Right cardiac atrium (tissue), 5 donors: Measurements from ENCODE around the gene COL6A2. TPM values are rescaled to one million over a fixed set of nuclear protein-coding genes. Genes with fewer than 3 reads are reported as not detected.
A peak's percentile ranks its signal among the peaks of the same experiment; 100 is the strongest.

ENCODE experiments used
- ATAC-seq, 2 donors: fragments of 200-7000 bp; cut with Tn5 transposase; one replicate each; pipeline versions ENCODE4 v1.8.0 to v1.9.1; 2020; ENCODE audit warnings: moderate library complexity in 2 of 2, mild to moderate bottlenecking in 1 of 2
- DNase-seq, 3 donors: peaks; one replicate each; pipeline ENCODE4 v3.0.0-alpha.2; 2020
- H3K27ac ChIP-seq: one replicate; pipeline ENCODE4 v1.5.1; 2013; ENCODE audit warnings: mild to moderate bottlenecking, low read length, control low read depth, moderate library complexity
- H3K27me3 ChIP-seq: one replicate; pipeline ENCODE4 v1.6.1; 2013; ENCODE audit not compliant: control insufficient read depth, insufficient read depth
- H3K4me1 ChIP-seq: one replicate; pipeline ENCODE4 v1.6.1; 2013; ENCODE audit warnings: low read length; ENCODE audit not compliant: control insufficient read depth, insufficient read depth
- H3K4me3 ChIP-seq: one replicate; pipeline ENCODE4 v1.5.1; 2013; ENCODE audit warnings: low read length, control low read depth
- H3K9me3 ChIP-seq: one replicate; pipeline ENCODE4 v1.6.1; 2013; ENCODE audit warnings: low read length; ENCODE audit not compliant: control insufficient read depth
- WGBS: extraction: QIAGEN DNeasy Blood & Tissue Kit; methylation state at CpG from one replicate; pipeline ENCODE4 v1.1.7; 2013; 5-methylcytosine and 5-hydroxymethylcytosine counted together
- intact Hi-C, 4 donors: fragments of 100-400 bp; cut with DNase I; formaldehyde crosslinking; loops; one replicate each; pipeline versions ENCODE4 v1.11.0 to v1.14.0; 2022 to 2023
- polyA plus RNA-seq: library from polyadenylated mRNA; stranded (reverse); fragments of 200-250 nt; gene quantifications from one replicate; pipeline ENCODE4 v1.2.3, GENCODE V29; 2013
- total RNA-seq, 4 donors: library from RNA; stranded (reverse); fragmentation: NEBNext Ultra II Directional; extraction: Animal tissue kit (Norgen Biotek cat#: 25700); gene quantifications; one replicate each; pipeline ENCODE4 v1.2.1, GENCODE V29; 2021
- donor health status: healthy with polysubstance abuse.
- donor health status: DM: no; HTN: yes; CAD: no.
- donor health status: DM: no; HTN: no; CAD: no.
- donor health status: DM: no; HTN: yes; CAD: no; lungs with severe emphysema.
- donor health status: DM: yes; HTN: yes; CAD: no.

COL6A2 gene
- total and polyA plus RNA-seq, 5 donors: 198 to 323 (median 226) TPM

GRCh38 chr21:46061950-46062349, 36.0 kb upstream of the COL6A2 start:
- Histone ChIP-seq H3K27me3 (no peaks in the 10 kb centered on the region), H3K4me1 (no peaks in the 10 kb centered on the region), H3K9me3 (no peaks in the 10 kb centered on the region), H3K27ac (no peak overlapping the region), H3K4me3 (no peak overlapping the region)
- DNase-seq (no peak), ATAC-seq (no peak)
- intact Hi-C loops: no loop called here
- WGBS: 93% methylated on average over 5 of the region's 5 CpGs

GRCh38 chr21:46062471-46063211, 35.3 kb upstream of the COL6A2 start:
- intact Hi-C loops: no loop called here
- no peak for DNase-seq

GRCh38 chr21:46063227-46063626, 34.7 kb upstream of the COL6A2 start:
- 83% methylated on average over 4 of the region's 4 CpGs for WGBS
- H3K4me1 ChIP-seq: no peaks in the 10 kb centered on the region
- intact Hi-C loops: no loop called here

More at GRCh38 chr21:46062471-46063211, 35.3 kb upstream of the COL6A2 start:
- Histone ChIP-seq H3K9me3 (no peaks in the 10 kb centered on the region), H3K27ac (no peak overlapping the region), H3K4me3 (no peak overlapping the region), H3K27me3 (no peaks in the 10 kb centered on the region), H3K4me1 (no peaks in the 10 kb centered on the region)
- ATAC-seq: no peak
- 89% methylated on average over 5 of the region's 5 CpGs for WGBS

GRCh38 chr21:46063734-46064680, 33.9 kb upstream of the COL6A2 start:
- no peak for DNase-seq
- no peaks in the 10 kb centered on the region for H3K9me3 ChIP-seq
- H3K27me3 ChIP-seq: no peaks in the 10 kb centered on the region
- 85% methylated on average over 30 of the region's 30 CpGs for WGBS
- no peak for ATAC-seq
- H3K27ac ChIP-seq: no peak overlapping the region
- H3K4me3 ChIP-seq: no peak overlapping the region
- intact Hi-C loops: no loop called here
- H3K4me1 ChIP-seq: no peaks in the 10 kb centered on the region

More at GRCh38 chr21:46063227-46063626, 34.7 kb upstream of the COL6A2 start:
- DNase-seq (no peak), ATAC-seq (no peak)
- Histone ChIP-seq H3K27me3 (no peaks in the 10 kb centered on the region), H3K9me3 (no peaks in the 10 kb centered on the region), H3K27ac (no peak overlapping the region), H3K4me3 (no peak overlapping the region)

GRCh38 chr21:46064870-46065214, 33.1 kb upstream of the COL6A2 start:
- DNase-seq: peak in 1 of 3 donors; percentile 43
- 59% methylated on average over 13 of the region's 13 CpGs for WGBS

GRCh38 chr21:46065215-46065913, 32.5 kb upstream of the COL6A2 start:
- peak overlapping the region; percentile 44 for H3K27ac ChIP-seq
- intact Hi-C loops: no loop called here
- DNase-seq: peak; percentile 77 to 88 (median 85)
- H3K27me3 ChIP-seq: no peaks in the 10 kb centered on the region
- no peaks in the 10 kb centered on the region for H3K9me3 ChIP-seq
- WGBS: 33% methylated on average over 22 of the region's 22 CpGs
- no peaks in the 10 kb centered on the region for H3K4me1 ChIP-seq
- H3K4me3 ChIP-seq: no peak overlapping the region
- peak; percentile 23 to 63 for ATAC-seq

More at GRCh38 chr21:46064870-46065214, 33.1 kb upstream of the COL6A2 start:
- intact Hi-C loops: no loop called here
- Histone ChIP-seq H3K27me3 (no peaks in the 10 kb centered on the region), H3K9me3 (no peaks in the 10 kb centered on the region), H3K4me1 (no peaks in the 10 kb centered on the region), H3K27ac (peak overlapping the region; percentile 2), H3K4me3 (no peak overlapping the region)
- peak in 1 of 2 donors; percentile 21 for ATAC-seq

- peak; percentile 40 for ATAC-seq
- Histone ChIP-seq H3K9me3 (no peaks in the 10 kb centered on the region), H3K4me1 (no peaks in the 10 kb centered on the region), H3K27ac (peak overlapping the region; percentile 44), H3K27me3 (no peaks in the 10 kb centered on the region), H3K4me3 (no peak overlapping the region)
- intact Hi-C loops: no loop called here
- 43% methylated on average over 23 of the region's 23 CpGs for WGBS
- DNase-seq: peak in 2 of 3 donors; percentile 64 to 65
Observed at GRCh38 chr21:46065914-46066551, 31.9 kb upstream of the COL6A2 start.

- WGBS: 36% methylated on average over 29 of the region's 29 CpGs
- no peaks in the 10 kb centered on the region for H3K27me3 ChIP-seq
- peak overlapping the region; percentile 28 for H3K27ac ChIP-seq
- H3K9me3 ChIP-seq: no peaks in the 10 kb centered on the region
- no peak overlapping the region for H3K4me3 ChIP-seq
- ATAC-seq (peak; percentile 70 to 71), DNase-seq (peak; percentile 74 to 89 (median 87))
- no peaks in the 10 kb centered on the region for H3K4me1 ChIP-seq
- intact Hi-C loops: no loop called here
Observed at GRCh38 chr21:46066591-46067331, 31.2 kb upstream of the COL6A2 start.

- no peaks in the 10 kb centered on the region for H3K9me3 ChIP-seq
- no peak for ATAC-seq
- intact Hi-C loops: no loop called here
- peak in 1 of 3 donors; percentile 52 for DNase-seq
- H3K27ac ChIP-seq: no peak overlapping the region
- no peak overlapping the region for H3K4me3 ChIP-seq
- no peaks in the 10 kb centered on the region for H3K4me1 ChIP-seq
- WGBS: 78% methylated on average over 32 of the region's 32 CpGs
- H3K27me3 ChIP-seq: no peaks in the 10 kb centered on the region
Observed at GRCh38 chr21:46067505-46068201, 30.3 kb upstream of the COL6A2 start.
